C4-2B (cell line): ENCODE measurements around the gene TMPRSS11D.

ENCODE experiments used
- ZFX ChIP-seq: fragments of 450-650 bp; IDR thresholded peaks from 2 replicates; pipeline ENCODE4 v1.6.1; 2017
- TF ChIP-seq, protein P1 (sequence below): fragments of 450-650 bp; conservative IDR thresholded peaks from 2 replicates; pipeline ENCODE4 v1.5.1; 2017; ENCODE audit warnings: mild to moderate bottlenecking

DNA sequence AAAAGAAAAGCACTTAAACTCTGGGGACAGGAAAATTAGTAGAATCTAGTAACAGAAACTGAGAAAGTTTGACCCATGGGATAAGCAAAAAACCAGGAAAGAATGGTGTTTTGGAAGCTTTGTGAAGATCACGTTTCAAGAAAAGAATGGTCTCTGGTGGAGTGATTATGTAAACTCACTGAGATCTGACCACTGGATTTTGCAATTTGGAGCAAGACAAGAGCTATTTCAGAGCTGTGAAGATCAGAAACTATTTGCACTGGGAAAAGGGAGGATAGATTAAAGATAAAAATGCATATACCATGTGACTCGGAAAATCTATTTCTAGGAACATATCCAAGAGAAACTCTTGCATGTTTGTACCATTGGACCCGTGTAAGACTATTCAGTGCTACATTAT is 4.3 kb downstream of the TMPRSS11D start:
- TF ChIP-seq, protein P1, sequence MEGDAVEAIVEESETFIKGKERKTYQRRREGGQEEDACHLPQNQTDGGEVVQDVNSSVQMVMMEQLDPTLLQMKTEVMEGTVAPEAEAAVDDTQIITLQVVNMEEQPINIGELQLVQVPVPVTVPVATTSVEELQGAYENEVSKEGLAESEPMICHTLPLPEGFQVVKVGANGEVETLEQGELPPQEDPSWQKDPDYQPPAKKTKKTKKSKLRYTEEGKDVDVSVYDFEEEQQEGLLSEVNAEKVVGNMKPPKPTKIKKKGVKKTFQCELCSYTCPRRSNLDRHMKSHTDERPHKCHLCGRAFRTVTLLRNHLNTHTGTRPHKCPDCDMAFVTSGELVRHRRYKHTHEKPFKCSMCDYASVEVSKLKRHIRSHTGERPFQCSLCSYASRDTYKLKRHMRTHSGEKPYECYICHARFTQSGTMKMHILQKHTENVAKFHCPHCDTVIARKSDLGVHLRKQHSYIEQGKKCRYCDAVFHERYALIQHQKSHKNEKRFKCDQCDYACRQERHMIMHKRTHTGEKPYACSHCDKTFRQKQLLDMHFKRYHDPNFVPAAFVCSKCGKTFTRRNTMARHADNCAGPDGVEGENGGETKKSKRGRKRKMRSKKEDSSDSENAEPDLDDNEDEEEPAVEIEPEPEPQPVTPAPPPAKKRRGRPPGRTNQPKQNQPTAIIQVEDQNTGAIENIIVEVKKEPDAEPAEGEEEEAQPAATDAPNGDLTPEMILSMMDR: no peak
- no peak for TF ChIP-seq ZFX
